ENCODE measurements around the gene ROCK1.

Gene ROCK1

DNA sequence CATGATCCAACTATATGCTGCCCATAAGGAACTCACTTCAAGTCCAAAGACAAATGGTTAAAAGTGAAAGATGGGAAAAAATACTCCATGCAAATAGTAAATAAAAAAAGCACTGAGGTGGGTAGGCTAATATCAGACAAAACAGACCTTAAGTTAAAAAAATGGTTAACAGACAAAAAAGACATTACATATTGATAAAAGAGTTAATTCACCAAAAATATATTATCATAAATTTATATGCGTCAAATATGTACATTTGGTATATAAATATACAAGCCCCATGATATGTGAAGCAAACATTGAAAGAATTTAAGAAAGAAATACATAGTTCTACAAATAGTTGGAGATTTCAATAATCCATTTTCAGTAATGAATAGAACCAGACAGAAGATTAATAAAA, 31.0 kb downstream of the ROCK1 start:
- no peak overlapping the region for H3K27ac ChIP-seq (ENCODE audit: low read length)
- H3K36me3 ChIP-seq (ENCODE audit: control insufficient read depth in 2 of 2, insufficient read depth in 2 of 2, low read length in 2 of 2) = no peaks in the 10 kb centered on the region
- H3K4me1 ChIP-seq (ENCODE audit: control insufficient read depth, insufficient read depth, low read length) = peaks cover 3% of the 10 kb centered on the region
- H3K9me3 ChIP-seq (ENCODE audit: control insufficient read depth in 2 of 2, low read length in 2 of 2) = no peaks in the 10 kb centered on the region
- no peak overlapping the region for H3K9ac ChIP-seq (ENCODE audit: low read length in 2 of 2)
- H3K27me3 ChIP-seq (ENCODE audit: control insufficient read depth in 1 of 2, insufficient read depth in 2 of 2, low read length in 2 of 2) = no peaks in the 10 kb centered on the region
- no peak overlapping the region for H3K4me3 ChIP-seq (ENCODE audit: low read length in 2 of 2)

- Histone ChIP-seq H3K9me3 (ENCODE audit: control insufficient read depth in 2 of 2, low read length in 2 of 2) (no peaks in the 10 kb centered on the region), H3K27me3 (ENCODE audit: control insufficient read depth in 1 of 2, insufficient read depth in 2 of 2, low read length in 2 of 2) (no peaks in the 10 kb centered on the region), H3K27ac (ENCODE audit: low read length) (no peak overlapping the region), H3K9ac (ENCODE audit: low read length in 2 of 2) (no peak overlapping the region), H3K4me1 (ENCODE audit: control insufficient read depth, insufficient read depth, low read length) (peaks cover 3% of the 10 kb centered on the region), H3K4me3 (ENCODE audit: low read length in 2 of 2) (no peak overlapping the region), H3K36me3 (ENCODE audit: control insufficient read depth in 2 of 2, insufficient read depth in 2 of 2, low read length in 2 of 2) (no peaks in the 10 kb centered on the region)
These were observed 37.0 kb downstream of the ROCK1 start for GRCh38 chr18:21074336-21075323.

DNA sequence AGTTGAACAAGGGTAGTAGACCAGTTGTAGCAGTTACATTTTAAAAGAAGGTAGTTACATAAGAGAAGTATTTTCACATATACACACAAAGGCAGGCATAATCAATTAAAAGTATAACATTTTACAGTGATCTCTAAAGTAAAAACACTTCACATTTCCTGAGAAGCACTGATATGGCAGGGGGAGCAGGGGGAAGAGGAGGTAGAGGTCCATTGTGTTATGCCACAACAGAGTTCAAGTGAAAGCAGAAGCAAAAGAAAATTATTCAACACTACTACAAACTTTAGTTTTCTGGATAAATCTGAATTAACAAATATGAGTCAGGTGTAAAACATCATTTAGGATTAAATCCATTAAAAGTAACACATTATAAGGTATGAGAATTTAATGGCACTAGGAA, 38.4 kb downstream of the ROCK1 start:
- no peaks in the 10 kb centered on the region for H3K9me3 ChIP-seq (ENCODE audit: control insufficient read depth in 2 of 2, low read length in 2 of 2)
- no peaks in the 10 kb centered on the region for H3K27me3 ChIP-seq (ENCODE audit: control insufficient read depth in 1 of 2, insufficient read depth in 2 of 2, low read length in 2 of 2)
- no peak overlapping the region for H3K9ac ChIP-seq (ENCODE audit: low read length in 2 of 2)
- H3K27ac ChIP-seq (ENCODE audit: low read length) = no peak overlapping the region
- H3K36me3 ChIP-seq (ENCODE audit: control insufficient read depth in 2 of 2, insufficient read depth in 2 of 2, low read length in 2 of 2) = no peaks in the 10 kb centered on the region
- no peak overlapping the region for H3K4me3 ChIP-seq (ENCODE audit: low read length in 2 of 2)
- no peaks in the 10 kb centered on the region for H3K4me1 ChIP-seq (ENCODE audit: control insufficient read depth, insufficient read depth, low read length)

GRCh38 chr18:21071071-21071470, 40.5 kb downstream of the ROCK1 start:
- Histone ChIP-seq H3K36me3 (ENCODE audit: control insufficient read depth in 2 of 2, insufficient read depth in 2 of 2, low read length in 2 of 2) (no peaks in the 10 kb centered on the region), H3K9me3 (ENCODE audit: control insufficient read depth in 2 of 2, low read length in 2 of 2) (no peaks in the 10 kb centered on the region), H3K27me3 (ENCODE audit: control insufficient read depth in 1 of 2, insufficient read depth in 2 of 2, low read length in 2 of 2) (no peaks in the 10 kb centered on the region), H3K27ac (ENCODE audit: low read length) (no peak overlapping the region), H3K4me3 (ENCODE audit: low read length in 2 of 2) (no peak overlapping the region), H3K9ac (ENCODE audit: low read length in 2 of 2) (no peak overlapping the region), H3K4me1 (ENCODE audit: control insufficient read depth, insufficient read depth, low read length) (no peaks in the 10 kb centered on the region)

GRCh38 chr18:21069468-21069867, 42.1 kb downstream of the ROCK1 start:
- Histone ChIP-seq H3K4me3 (ENCODE audit: low read length in 2 of 2) (no peak overlapping the region), H3K27me3 (ENCODE audit: control insufficient read depth in 1 of 2, insufficient read depth in 2 of 2, low read length in 2 of 2) (no peaks in the 10 kb centered on the region), H3K36me3 (ENCODE audit: control insufficient read depth in 2 of 2, insufficient read depth in 2 of 2, low read length in 2 of 2) (no peaks in the 10 kb centered on the region), H3K9me3 (ENCODE audit: control insufficient read depth in 2 of 2, low read length in 2 of 2) (no peaks in the 10 kb centered on the region), H3K27ac (ENCODE audit: low read length) (no peak overlapping the region), H3K4me1 (ENCODE audit: control insufficient read depth, insufficient read depth, low read length) (no peaks in the 10 kb centered on the region), H3K9ac (ENCODE audit: low read length in 2 of 2) (no peak overlapping the region)

DNA sequence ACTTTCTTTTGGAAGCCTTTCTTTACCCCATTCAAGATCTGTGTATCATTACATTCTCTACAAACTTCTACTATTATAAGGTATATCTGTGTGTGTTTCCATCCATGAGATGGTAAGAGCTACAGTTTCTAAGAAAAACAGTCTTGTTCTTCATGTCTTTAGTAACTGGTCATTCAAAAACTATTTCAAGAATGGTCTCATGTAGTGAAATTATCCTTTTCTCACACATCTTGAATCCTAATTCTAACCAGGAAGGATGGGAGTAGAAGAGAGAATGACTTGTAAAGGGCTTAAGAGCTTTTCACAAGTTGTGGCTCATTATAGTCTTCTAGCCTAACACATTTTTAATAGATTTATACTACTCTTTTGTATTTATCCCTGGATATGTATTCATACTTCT, 47.3 kb downstream of the ROCK1 start:
- H3K4me1 ChIP-seq (ENCODE audit: control insufficient read depth, insufficient read depth, low read length) = no peaks in the 10 kb centered on the region
- no peak overlapping the region for H3K4me3 ChIP-seq (ENCODE audit: low read length in 2 of 2)
- H3K9me3 ChIP-seq (ENCODE audit: control insufficient read depth in 2 of 2, low read length in 2 of 2) = no peaks in the 10 kb centered on the region
- no peaks in the 10 kb centered on the region for H3K27me3 ChIP-seq (ENCODE audit: control insufficient read depth in 1 of 2, insufficient read depth in 2 of 2, low read length in 2 of 2)
- no peaks in the 10 kb centered on the region for H3K36me3 ChIP-seq (ENCODE audit: control insufficient read depth in 2 of 2, insufficient read depth in 2 of 2, low read length in 2 of 2)
- H3K27ac ChIP-seq (ENCODE audit: low read length) = no peak overlapping the region
- no peak overlapping the region for H3K9ac ChIP-seq (ENCODE audit: low read length in 2 of 2)

- no peak overlapping the region for H3K4me3 ChIP-seq (ENCODE audit: low read length in 2 of 2)
- H3K9me3 ChIP-seq (ENCODE audit: control insufficient read depth in 2 of 2, low read length in 2 of 2) = no peaks in the 10 kb centered on the region
- no peaks in the 10 kb centered on the region for H3K4me1 ChIP-seq (ENCODE audit: control insufficient read depth, insufficient read depth, low read length)
- no peaks in the 10 kb centered on the region for H3K27me3 ChIP-seq (ENCODE audit: control insufficient read depth in 1 of 2, insufficient read depth in 2 of 2, low read length in 2 of 2)
- no peak overlapping the region for H3K9ac ChIP-seq (ENCODE audit: low read length in 2 of 2)
- H3K36me3 ChIP-seq (ENCODE audit: control insufficient read depth in 2 of 2, insufficient read depth in 2 of 2, low read length in 2 of 2) = no peaks in the 10 kb centered on the region
- no peak overlapping the region for H3K27ac ChIP-seq (ENCODE audit: low read length)
These were observed 48.6 kb downstream of the ROCK1 start for GRCh38 chr18:21063011-21063410.

DNA sequence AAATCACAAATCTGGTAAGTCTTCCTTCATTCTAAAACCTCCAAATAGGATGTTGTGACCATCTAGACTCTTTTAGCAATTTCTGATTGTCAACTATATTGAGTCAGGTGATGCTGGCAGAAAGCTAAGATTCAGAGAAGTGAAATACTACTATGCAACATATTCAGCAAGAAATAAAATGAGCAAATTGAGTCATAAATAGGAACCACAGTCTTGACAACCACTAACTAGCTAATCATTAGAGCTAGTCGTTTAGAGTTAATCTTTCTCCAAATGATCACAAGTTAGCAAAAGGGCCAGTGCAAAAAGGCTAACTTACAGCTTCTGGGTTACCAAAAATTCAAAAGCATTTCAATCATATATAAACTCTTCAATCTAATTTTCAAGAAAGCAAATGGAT, 54.5 kb downstream of the ROCK1 start:
- H3K4me3 ChIP-seq (ENCODE audit: low read length in 2 of 2) = no peak overlapping the region

GRCh38 chr18:21056545-21056944, 55.1 kb downstream of the ROCK1 start:
- Histone ChIP-seq H3K36me3 (ENCODE audit: control insufficient read depth in 2 of 2, insufficient read depth in 2 of 2, low read length in 2 of 2) (no peaks in the 10 kb centered on the region), H3K27ac (ENCODE audit: low read length) (no peak overlapping the region), H3K9me3 (ENCODE audit: control insufficient read depth in 2 of 2, low read length in 2 of 2) (no peaks in the 10 kb centered on the region), H3K9ac (ENCODE audit: low read length in 2 of 2) (no peak overlapping the region), H3K4me1 (ENCODE audit: control insufficient read depth, insufficient read depth, low read length) (no peaks in the 10 kb centered on the region), H3K4me3 (ENCODE audit: low read length in 2 of 2) (no peak overlapping the region), H3K27me3 (ENCODE audit: control insufficient read depth in 1 of 2, insufficient read depth in 2 of 2, low read length in 2 of 2) (no peaks in the 10 kb centered on the region)

More for the DNA sequence above, 54.5 kb downstream of the ROCK1 start:
- Histone ChIP-seq H3K9me3 (ENCODE audit: control insufficient read depth in 2 of 2, low read length in 2 of 2) (no peaks in the 10 kb centered on the region), H3K9ac (ENCODE audit: low read length in 2 of 2) (no peak overlapping the region), H3K36me3 (ENCODE audit: control insufficient read depth in 2 of 2, insufficient read depth in 2 of 2, low read length in 2 of 2) (no peaks in the 10 kb centered on the region), H3K4me1 (ENCODE audit: control insufficient read depth, insufficient read depth, low read length) (no peaks in the 10 kb centered on the region), H3K27me3 (ENCODE audit: control insufficient read depth in 1 of 2, insufficient read depth in 2 of 2, low read length in 2 of 2) (no peaks in the 10 kb centered on the region), H3K27ac (ENCODE audit: low read length) (no peak overlapping the region)

DNA sequence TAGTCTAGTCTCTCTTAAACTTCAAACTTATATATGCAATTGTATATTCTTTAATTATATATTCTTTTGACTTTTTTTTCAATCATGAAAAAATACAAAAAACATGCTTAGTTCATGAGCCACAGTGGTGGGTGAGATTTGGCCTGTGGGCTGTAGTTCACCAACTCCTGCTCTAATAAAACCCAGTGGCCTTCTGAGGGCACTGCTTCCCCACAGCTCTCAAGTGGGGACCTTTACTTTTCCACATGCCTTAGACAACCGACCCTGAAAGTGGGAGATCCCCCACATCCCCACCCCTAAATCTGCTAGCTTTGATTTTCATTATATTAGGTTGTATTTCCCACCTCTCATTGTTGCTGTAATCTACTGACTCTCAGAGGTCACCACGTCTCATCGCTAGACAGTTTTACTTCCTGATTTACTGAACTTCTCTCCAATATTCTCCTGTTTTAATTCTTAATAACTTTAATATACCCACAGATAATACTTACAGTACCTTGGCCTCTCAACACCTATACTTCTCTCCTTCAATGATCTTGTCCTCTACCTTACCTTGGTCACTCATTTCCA, 57.3 kb downstream of the ROCK1 start:
- no peaks in the 10 kb centered on the region for H3K9me3 ChIP-seq (ENCODE audit: control insufficient read depth in 2 of 2, low read length in 2 of 2)
- H3K4me1 ChIP-seq (ENCODE audit: control insufficient read depth, insufficient read depth, low read length) = no peaks in the 10 kb centered on the region
- H3K9ac ChIP-seq (ENCODE audit: low read length in 2 of 2) = no peak overlapping the region
- no peaks in the 10 kb centered on the region for H3K36me3 ChIP-seq (ENCODE audit: control insufficient read depth in 2 of 2, insufficient read depth in 2 of 2, low read length in 2 of 2)
- no peaks in the 10 kb centered on the region for H3K27me3 ChIP-seq (ENCODE audit: control insufficient read depth in 1 of 2, insufficient read depth in 2 of 2, low read length in 2 of 2)
- H3K27ac ChIP-seq (ENCODE audit: low read length) = no peak overlapping the region
- H3K4me3 ChIP-seq (ENCODE audit: low read length in 2 of 2) = no peak overlapping the region

- no peak overlapping the region for H3K27ac ChIP-seq (ENCODE audit: low read length)
- H3K9ac ChIP-seq (ENCODE audit: low read length in 2 of 2) = no peak overlapping the region
- H3K36me3 ChIP-seq (ENCODE audit: control insufficient read depth in 2 of 2, insufficient read depth in 2 of 2, low read length in 2 of 2) = no peaks in the 10 kb centered on the region
- no peaks in the 10 kb centered on the region for H3K27me3 ChIP-seq (ENCODE audit: control insufficient read depth in 1 of 2, insufficient read depth in 2 of 2, low read length in 2 of 2)
- H3K9me3 ChIP-seq (ENCODE audit: control insufficient read depth in 2 of 2, low read length in 2 of 2) = no peaks in the 10 kb centered on the region
- no peak overlapping the region for H3K4me3 ChIP-seq (ENCODE audit: low read length in 2 of 2)
- no peaks in the 10 kb centered on the region for H3K4me1 ChIP-seq (ENCODE audit: control insufficient read depth, insufficient read depth, low read length)
These were observed 58.5 kb downstream of the ROCK1 start for GRCh38 chr18:21053127-21053526.

Measured in stomach smooth muscle (tissue), 2 donors.